Fibroblast of lung (primary cell): ENCODE data around the gene MARK4. TPM values are rescaled to one million over a fixed set of nuclear protein-coding genes. Genes with fewer than 3 reads are reported as not detected.

Source experiments
- DNase-seq, 2 donors: peaks; one replicate each; pipeline versions ENCODE4 v3.0.0 to v3.0.0-alpha.2; 2010; ENCODE audit warnings: low read depth in 2 of 2
- H2AFZ ChIP-seq: 2 replicates; pipeline ENCODE4 v1.5.1; 2012; ENCODE audit warnings: low read length, control low read depth, inconsistent platforms
- H3K27ac ChIP-seq: 2 replicates; pipeline ENCODE4 v1.5.1; 2011; ENCODE audit warnings: low read length, control low read depth; ENCODE audit not compliant: insufficient read depth
- H3K27me3 ChIP-seq: 2 replicates; pipeline ENCODE4 v1.5.1; 2011; ENCODE audit warnings: mild to moderate bottlenecking, low read length; ENCODE audit not compliant: control insufficient read depth, insufficient read depth
- H3K36me3 ChIP-seq: 2 replicates; pipeline ENCODE4 v1.5.1; 2011; ENCODE audit warnings: low read length; ENCODE audit not compliant: control insufficient read depth, insufficient read depth
- H3K4me1 ChIP-seq: 2 replicates; pipeline ENCODE4 v1.5.1; 2011; ENCODE audit warnings: low read length; ENCODE audit not compliant: control insufficient read depth, insufficient read depth; ENCODE audit errors: extremely low read depth
- H3K4me2 ChIP-seq: 2 replicates; pipeline ENCODE4 v1.5.1; 2011; ENCODE audit warnings: low read length, control low read depth; ENCODE audit not compliant: insufficient read depth; ENCODE audit errors: extremely low read depth
- H3K4me3 ChIP-seq, 4 experiments: fragments of 200-600 bp in 1 of 4; sonication (generic) in 1 of 4; replicated peaks in 1 of 4; 2 replicates each; pipeline ENCODE4 v1.5.1; 2011 to 2016; ENCODE audit warnings: low read length in 4 of 4, low read depth in 3 of 4, mild to moderate bottlenecking in 3 of 4, control low read depth in 2 of 4, inconsistent platforms in 1 of 4, mixed read lengths in 1 of 4; ENCODE audit not compliant: insufficient read depth in 1 of 4; ENCODE audit errors: control extremely low read depth in 1 of 4
- H3K79me2 ChIP-seq: 2 replicates; pipeline ENCODE4 v1.5.1; 2012; ENCODE audit warnings: mild to moderate bottlenecking, low read length, inconsistent platforms; ENCODE audit not compliant: control insufficient read depth, insufficient read depth
- H3K9ac ChIP-seq: 2 replicates; pipeline ENCODE4 v1.5.1; 2011; ENCODE audit warnings: mild to moderate bottlenecking, low read length, control low read depth; ENCODE audit not compliant: insufficient read depth
- H3K9me3 ChIP-seq: 2 replicates; pipeline ENCODE4 v1.5.1; 2012; ENCODE audit warnings: low read depth, low read length; ENCODE audit not compliant: control insufficient read depth, insufficient read depth
- H4K20me1 ChIP-seq: 2 replicates; pipeline ENCODE4 v1.5.1; 2011; ENCODE audit warnings: low read length; ENCODE audit not compliant: control insufficient read depth, insufficient read depth; ENCODE audit errors: extremely low read depth
- EZH2 ChIP-seq: IDR thresholded peaks from 2 replicates; pipeline ENCODE4 v1.5.1; 2012; ENCODE audit warnings: low read length, control low read depth, mild to moderate bottlenecking; ENCODE audit errors: missing control alignments
- polyA plus RNA-seq, 2 donors: library from polyadenylated mRNA; depleted of rRNA in 1 of 2; stranded (reverse) in 1 of 2; unstranded in 1 of 2; fragments of >200 nt; gene quantifications; 2 replicates each; pipeline ENCODE4 v1.2.1, GENCODE V29; 2011 to 2012; ENCODE audit warnings: missing spikeins in 1 of 2
- total RNA-seq: library from RNA; depleted of rRNA; stranded (reverse); fragments of >200 nt; gene quantifications from 2 replicates; pipeline ENCODE4 v1.2.1, GENCODE V29; 2014
- TF ChIP-seq, protein P1 (sequence below), 2 donors: IDR thresholded peaks in 1 of 2; conservative IDR thresholded peaks in 1 of 2; 1 replicate in 1 of 2; 2 replicates in 1 of 2; pipeline ENCODE4 v1.5.1; 2011 to 2012; ENCODE audit warnings: low read length in 2 of 2, control low read depth in 1 of 2, inconsistent platforms in 1 of 2, low read depth in 1 of 2, mild to moderate bottlenecking in 1 of 2

The MARK4 gene
- total and polyA plus RNA-seq, 2 donors (not counting 1 experiment from before 2014, with no cell fraction given): 8.9 to 14.1 TPM

GRCh38 chr19:45231891-45232290, 19.2 kb upstream of the MARK4 start:
- no peak overlapping the region for H3K9ac ChIP-seq
- no peak overlapping the region for H3K27ac ChIP-seq
- TF ChIP-seq, protein P1, sequence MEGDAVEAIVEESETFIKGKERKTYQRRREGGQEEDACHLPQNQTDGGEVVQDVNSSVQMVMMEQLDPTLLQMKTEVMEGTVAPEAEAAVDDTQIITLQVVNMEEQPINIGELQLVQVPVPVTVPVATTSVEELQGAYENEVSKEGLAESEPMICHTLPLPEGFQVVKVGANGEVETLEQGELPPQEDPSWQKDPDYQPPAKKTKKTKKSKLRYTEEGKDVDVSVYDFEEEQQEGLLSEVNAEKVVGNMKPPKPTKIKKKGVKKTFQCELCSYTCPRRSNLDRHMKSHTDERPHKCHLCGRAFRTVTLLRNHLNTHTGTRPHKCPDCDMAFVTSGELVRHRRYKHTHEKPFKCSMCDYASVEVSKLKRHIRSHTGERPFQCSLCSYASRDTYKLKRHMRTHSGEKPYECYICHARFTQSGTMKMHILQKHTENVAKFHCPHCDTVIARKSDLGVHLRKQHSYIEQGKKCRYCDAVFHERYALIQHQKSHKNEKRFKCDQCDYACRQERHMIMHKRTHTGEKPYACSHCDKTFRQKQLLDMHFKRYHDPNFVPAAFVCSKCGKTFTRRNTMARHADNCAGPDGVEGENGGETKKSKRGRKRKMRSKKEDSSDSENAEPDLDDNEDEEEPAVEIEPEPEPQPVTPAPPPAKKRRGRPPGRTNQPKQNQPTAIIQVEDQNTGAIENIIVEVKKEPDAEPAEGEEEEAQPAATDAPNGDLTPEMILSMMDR (conservative IDR thresholded peaks at IDR 0.05 in 1 of 2, IDR thresholded peaks at IDR 0.05 in 1 of 2; ENCODE audit: low read depth in 1 of 2, low read length in 2 of 2): no peak
- TF ChIP-seq EZH2: no peak
- no peaks in the 10 kb centered on the region for H3K36me3 ChIP-seq
- no peak overlapping the region for H3K4me2 ChIP-seq
- DNase-seq: no peak
- H3K27me3 ChIP-seq: peaks cover 14% of the 10 kb centered on the region
- no peaks in the 10 kb centered on the region for H3K9me3 ChIP-seq
- H3K79me2 ChIP-seq: no peaks in the 10 kb centered on the region
- no peaks in the 10 kb centered on the region for H3K4me1 ChIP-seq
- no peaks in the 10 kb centered on the region for H4K20me1 ChIP-seq
- H3K4me3 ChIP-seq: no peak overlapping the region
- H2AFZ ChIP-seq: no peak overlapping the region

GRCh38 chr19:45234089-45234869, 16.8 kb upstream of the MARK4 start:
- no peaks in the 10 kb centered on the region for H4K20me1 ChIP-seq
- no peak for TF ChIP-seq EZH2
- TF ChIP-seq, protein P1 (conservative IDR thresholded peaks at IDR 0.05 in 1 of 2, IDR thresholded peaks at IDR 0.05 in 1 of 2; ENCODE audit: low read depth in 1 of 2, low read length in 2 of 2): no peak
- H3K9ac ChIP-seq: no peak overlapping the region
- H3K9me3 ChIP-seq: no peaks in the 10 kb centered on the region
- H3K4me2 ChIP-seq: no peak overlapping the region
- no peak overlapping the region for H3K27ac ChIP-seq
- H3K79me2 ChIP-seq: no peaks in the 10 kb centered on the region
- H3K4me3 ChIP-seq: no peak overlapping the region
- H3K4me1 ChIP-seq: no peaks in the 10 kb centered on the region
- H2AFZ ChIP-seq: no peak overlapping the region
- H3K36me3 ChIP-seq: no peaks in the 10 kb centered on the region
- peaks cover 17% of the 10 kb centered on the region for H3K27me3 ChIP-seq
- no peak for DNase-seq

DNA sequence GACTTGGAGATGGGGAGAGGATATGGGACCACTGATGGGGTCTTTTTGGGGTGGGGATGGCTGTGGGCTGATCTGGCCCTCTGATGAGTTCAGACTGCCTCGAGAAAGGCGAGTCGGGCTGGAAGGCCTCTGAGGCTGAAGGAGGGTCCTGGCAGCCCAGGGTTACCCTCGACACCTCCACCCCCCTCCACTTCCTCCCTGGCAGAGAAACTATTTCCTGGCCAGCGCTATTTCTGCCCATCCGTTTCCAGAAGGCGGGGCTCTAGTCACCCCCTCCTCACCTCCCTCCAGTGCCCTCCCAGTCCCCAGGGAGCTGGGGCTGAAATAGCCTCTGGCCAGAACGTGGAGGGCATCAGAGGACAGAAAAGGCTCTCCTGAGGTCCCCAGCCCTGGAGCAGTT, 15.6 kb upstream of the MARK4 start:
- TF ChIP-seq, protein P1 (conservative IDR thresholded peaks at IDR 0.05 in 1 of 2, IDR thresholded peaks at IDR 0.05 in 1 of 2; ENCODE audit: low read depth in 1 of 2, low read length in 2 of 2): no peak
- TF ChIP-seq EZH2: no peak
- no peak overlapping the region for H3K9ac ChIP-seq
- no peaks in the 10 kb centered on the region for H3K79me2 ChIP-seq
- H3K4me1 ChIP-seq: no peaks in the 10 kb centered on the region
- no peak overlapping the region for H2AFZ ChIP-seq
- no peaks in the 10 kb centered on the region for H4K20me1 ChIP-seq
- no peak overlapping the region for H3K27ac ChIP-seq
- no peak for DNase-seq
- H3K27me3 ChIP-seq: peaks cover 17% of the 10 kb centered on the region
- H3K36me3 ChIP-seq: no peaks in the 10 kb centered on the region
- no peak overlapping the region for H3K4me3 ChIP-seq
- no peaks in the 10 kb centered on the region for H3K9me3 ChIP-seq
- H3K4me2 ChIP-seq: no peak overlapping the region
